HepG2 (cell line): ENCODE measurements around the gene EPB41L1. TPM values are rescaled to one million over a fixed set of nuclear protein-coding genes. Genes with fewer than 3 reads are reported as not detected.

Source experiments
- AHR ChIP-seq: IDR thresholded peaks from 2 replicates; pipeline ENCODE4 v1.6.1; 2018; ENCODE audit warnings: missing genetic modification reagents, missing compliant biosample characterization
- BCL6 ChIP-seq: IDR thresholded peaks from 2 replicates; pipeline ENCODE4 v1.6.1; 2016; ENCODE audit warnings: missing genetic modification reagents, missing compliant biosample characterization
- CBX5 ChIP-seq: sonication (generic); formaldehyde crosslinking; IDR thresholded peaks from 2 replicates; pipeline ENCODE4 v1.4.0; 2020; ENCODE audit warnings: missing genetic modification reagents, borderline replicate concordance
- HDAC6 ChIP-seq: fragments of 200-600 bp; sonication (generic); IDR thresholded peaks from 2 replicates; pipeline ENCODE4 v1.7.0; 2017; ENCODE audit warnings: mild to moderate bottlenecking, antibody characterized with exemption, low read length, low read depth
- NR2F2 ChIP-seq: IDR thresholded peaks from 2 replicates; pipeline ENCODE4 v1.6.1; 2012; ENCODE audit warnings: low read depth, inconsistent platforms, borderline replicate concordance
- POGZ ChIP-seq: sonication (generic); formaldehyde crosslinking; IDR thresholded peaks from 2 replicates; pipeline ENCODE4 v1.4.0; 2020; ENCODE audit warnings: mild to moderate bottlenecking, missing genetic modification reagents
- SIX1 ChIP-seq: sonication (generic); formaldehyde crosslinking; IDR thresholded peaks from 2 replicates; pipeline ENCODE4 v1.4.0; 2020; ENCODE audit warnings: missing genetic modification reagents, borderline replicate concordance
- SOX5 ChIP-seq: IDR thresholded peaks from 2 replicates; pipeline ENCODE4 v1.6.1; 2016; ENCODE audit warnings: borderline replicate concordance
- SPEN ChIP-seq: sonication (generic); formaldehyde crosslinking; IDR thresholded peaks from 2 replicates; pipeline ENCODE4 v1.5.1; 2020; ENCODE audit warnings: low read depth, mild to moderate bottlenecking, missing genetic modification reagents
- SYNCRIP ChIP-seq: fragments of 200-400 bp; formaldehyde crosslinking; IDR thresholded peaks from 2 replicates; pipeline ENCODE4 v1.6.1; 2018; ENCODE audit warnings: mild to moderate bottlenecking, low read depth, low read length; ENCODE audit not compliant: insufficient read depth
- ZFP62 ChIP-seq: sonication (generic); formaldehyde crosslinking; IDR thresholded peaks from 2 replicates; pipeline ENCODE4 v1.4.0; 2020; ENCODE audit warnings: missing genetic modification reagents
- ZNF30 ChIP-seq: sonication (generic); formaldehyde crosslinking; IDR thresholded peaks from 2 replicates; pipeline ENCODE4 v1.5.0; 2020; ENCODE audit warnings: mild to moderate bottlenecking, missing genetic modification reagents
- ZNF383 ChIP-seq: sonication (generic); formaldehyde crosslinking; IDR thresholded peaks from 2 replicates; pipeline ENCODE4 v1.4.0; 2020; ENCODE audit warnings: missing genetic modification reagents, mild to moderate bottlenecking, borderline replicate concordance
- ZNF446 ChIP-seq: sonication (generic); formaldehyde crosslinking; IDR thresholded peaks from 2 replicates; pipeline ENCODE4 v1.5.0; 2020; ENCODE audit warnings: mild to moderate bottlenecking, missing genetic modification reagents
- ZNF549 ChIP-seq: sonication (generic); formaldehyde crosslinking; IDR thresholded peaks from 2 replicates; pipeline ENCODE4 v1.5.0; 2020; ENCODE audit warnings: missing genetic modification reagents
- ZSCAN22 ChIP-seq: sonication (generic); formaldehyde crosslinking; IDR thresholded peaks from 2 replicates; pipeline ENCODE4 v1.4.0; 2020; ENCODE audit warnings: mild to moderate bottlenecking, missing genetic modification reagents
- polyA plus RNA-seq, 8 experiments: library from polyadenylated mRNA; depleted of rRNA in 3 of 8; stranded (reverse) in 7 of 8; unstranded in 1 of 8; fragments of >200 nt; fragmentation: Illumina TruSeq in 4 of 8; extraction: Trizol in 4 of 8; gene quantifications; 2 replicates each; pipeline versions ENCODE4 v1.2.1 to v1.2.3, GENCODE V29; 2011 to 2016; ENCODE audit warnings: low read depth in 4 of 8, missing spikeins in 1 of 8, mixed read lengths in 1 of 8; ENCODE audit not compliant: insufficient read depth in 1 of 8
- total RNA-seq, 5 experiments: library from RNA; depleted of rRNA; stranded (reverse); fragments of >200 nt; fragmentation: Illumina TruSeq; extraction: Trizol; gene quantifications; 2 replicates each; pipeline ENCODE4 v1.2.3, GENCODE V29; 2016; ENCODE audit warnings: low read depth in 1 of 5
- TF ChIP-seq, protein P1 (sequence below), 2 experiments: sonication (generic) in 1 of 2; formaldehyde crosslinking in 1 of 2; IDR thresholded peaks; 2 replicates each; pipeline versions ENCODE4 v1.5.1 to v1.6.1; 2011 to 2020; ENCODE audit warnings: borderline replicate concordance in 1 of 2, low read depth in 1 of 2, low read length in 1 of 2, mild to moderate bottlenecking in 1 of 2, missing genetic modification reagents in 1 of 2, moderate library complexity in 1 of 2
- TF ChIP-seq, protein P2 (sequence below): sonication (generic); formaldehyde crosslinking; IDR thresholded peaks from 2 replicates; pipeline ENCODE4 v1.5.0; 2020; ENCODE audit warnings: missing genetic modification reagents, mild to moderate bottlenecking, borderline replicate concordance
- TF ChIP-seq, protein P3 (sequence below): IDR thresholded peaks from 2 replicates; pipeline ENCODE4 v1.6.1; 2016; ENCODE audit warnings: mild to moderate bottlenecking
- TF ChIP-seq, protein P4 (sequence below): IDR thresholded peaks from 2 replicates; pipeline ENCODE4 v1.6.1; 2016; ENCODE audit warnings: missing genetic modification reagents, missing compliant biosample characterization

EPB41L1 gene
- total and polyA plus RNA-seq, 2 of the 13 experiments (the other 11 are each of a cell fraction or from before 2014, with no cell fraction given) = 16.7 to 39.0 TPM

DNA sequence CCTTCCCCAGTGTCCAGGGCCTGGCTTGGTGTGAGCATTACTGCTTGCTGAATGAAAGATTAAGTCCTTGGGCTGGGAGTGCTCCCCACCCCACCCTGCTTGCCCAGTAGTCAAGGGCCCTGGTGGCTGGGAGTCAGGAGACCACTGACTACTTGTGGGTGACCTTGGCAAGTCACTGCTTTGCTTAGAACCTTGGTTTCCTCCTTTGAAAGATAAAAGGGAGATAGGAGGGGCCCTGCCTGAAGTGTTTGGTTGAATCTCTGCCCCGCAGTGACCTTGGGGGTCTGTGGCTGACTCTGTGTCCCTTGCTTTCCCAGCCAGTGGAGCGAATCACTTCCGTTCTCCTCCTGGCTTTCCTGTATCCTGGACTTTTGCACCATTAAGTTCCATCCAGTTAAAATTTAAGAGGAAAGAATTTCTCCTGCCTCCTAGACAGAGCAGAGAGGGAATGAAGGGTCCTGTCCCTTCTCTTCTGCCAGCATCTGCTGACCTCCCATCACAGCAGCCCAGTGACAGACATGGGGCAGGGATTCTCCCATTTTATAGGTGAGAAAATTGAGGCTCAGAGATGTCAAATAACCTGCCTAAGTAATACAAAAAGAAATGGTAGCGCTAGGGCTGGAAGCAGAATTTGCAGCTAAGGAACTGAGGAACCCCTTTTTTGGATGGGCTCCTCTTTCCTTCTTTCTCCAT is 3.5 kb upstream of the EPB41L1 start (continued):
- TF ChIP-seq SYNCRIP (no peak), SIX1 (no peak), SPEN (CRISPR knock-in tag) (0 out of 2 replicates have a peak, but pooled peaks have one; percentile 62), HDAC6 (no peak), CBX5 (CRISPR knock-in tag) (peak; percentile 68; the same call in 1 of the 2 replicates), ZSCAN22 (CRISPR knock-in tag) (no peak), ZNF446 (CRISPR knock-in tag) (no peak; the same call in 1 of the 2 replicates), ZNF383 (no peak), SOX5 (CRISPR knock-in tag) (peak; percentile 67), NR2F2 (no peak), BCL6 (CRISPR knock-in tag) (peak; percentile 56; the same call in 1 of the 2 replicates), ZNF30 (CRISPR knock-in tag) (no peak), ZNF549 (no peak), AHR (peak; percentile 24), ZFP62 (CRISPR knock-in tag) (no peak), POGZ (CRISPR knock-in tag) (no peak; the same call in 1 of the 2 replicates)
- TF ChIP-seq, protein P1, sequence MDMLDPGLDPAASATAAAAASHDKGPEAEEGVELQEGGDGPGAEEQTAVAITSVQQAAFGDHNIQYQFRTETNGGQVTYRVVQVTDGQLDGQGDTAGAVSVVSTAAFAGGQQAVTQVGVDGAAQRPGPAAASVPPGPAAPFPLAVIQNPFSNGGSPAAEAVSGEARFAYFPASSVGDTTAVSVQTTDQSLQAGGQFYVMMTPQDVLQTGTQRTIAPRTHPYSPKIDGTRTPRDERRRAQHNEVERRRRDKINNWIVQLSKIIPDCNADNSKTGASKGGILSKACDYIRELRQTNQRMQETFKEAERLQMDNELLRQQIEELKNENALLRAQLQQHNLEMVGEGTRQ (IDR thresholded peaks at IDR 0.05; ENCODE audit: low read depth, low read length) = no peak
- TF ChIP-seq, protein P1 (CRISPR knock-in tag; IDR thresholded peaks at IDR 0.05; ENCODE audit: borderline replicate concordance) = no peak
- TF ChIP-seq, protein P2, sequence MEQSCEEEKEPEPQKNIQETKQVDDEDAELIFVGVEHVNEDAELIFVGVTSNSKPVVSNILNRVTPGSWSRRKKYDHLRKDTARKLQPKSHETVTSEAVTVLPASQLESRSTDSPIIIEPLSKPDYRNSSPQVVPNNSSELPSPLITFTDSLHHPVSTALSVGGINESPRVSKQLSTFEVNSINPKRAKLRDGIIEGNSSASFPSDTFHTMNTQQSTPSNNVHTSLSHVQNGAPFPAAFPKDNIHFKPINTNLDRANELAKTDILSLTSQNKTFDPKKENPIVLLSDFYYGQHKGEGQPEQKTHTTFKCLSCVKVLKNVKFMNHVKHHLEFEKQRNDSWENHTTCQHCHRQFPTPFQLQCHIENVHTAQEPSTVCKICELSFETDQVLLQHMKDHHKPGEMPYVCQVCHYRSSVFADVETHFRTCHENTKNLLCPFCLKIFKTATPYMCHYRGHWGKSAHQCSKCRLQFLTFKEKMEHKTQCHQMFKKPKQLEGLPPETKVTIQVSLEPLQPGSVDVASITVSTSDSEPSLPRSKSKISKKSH (CRISPR knock-in tag) = peak; percentile 62; the same call in 1 of the 2 replicates
- TF ChIP-seq, protein P3, sequence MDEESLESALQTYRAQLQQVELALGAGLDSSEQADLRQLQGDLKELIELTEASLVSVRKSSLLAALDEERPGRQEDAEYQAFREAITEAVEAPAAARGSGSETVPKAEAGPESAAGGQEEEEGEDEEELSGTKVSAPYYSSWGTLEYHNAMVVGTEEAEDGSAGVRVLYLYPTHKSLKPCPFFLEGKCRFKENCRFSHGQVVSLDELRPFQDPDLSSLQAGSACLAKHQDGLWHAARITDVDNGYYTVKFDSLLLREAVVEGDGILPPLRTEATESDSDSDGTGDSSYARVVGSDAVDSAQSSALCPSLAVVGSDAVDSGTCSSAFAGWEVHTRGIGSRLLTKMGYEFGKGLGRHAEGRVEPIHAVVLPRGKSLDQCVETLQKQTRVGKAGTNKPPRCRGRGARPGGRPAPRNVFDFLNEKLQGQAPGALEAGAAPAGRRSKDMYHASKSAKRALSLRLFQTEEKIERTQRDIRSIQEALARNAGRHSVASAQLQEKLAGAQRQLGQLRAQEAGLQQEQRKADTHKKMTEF = peak; percentile 77
- TF ChIP-seq, protein P4, sequence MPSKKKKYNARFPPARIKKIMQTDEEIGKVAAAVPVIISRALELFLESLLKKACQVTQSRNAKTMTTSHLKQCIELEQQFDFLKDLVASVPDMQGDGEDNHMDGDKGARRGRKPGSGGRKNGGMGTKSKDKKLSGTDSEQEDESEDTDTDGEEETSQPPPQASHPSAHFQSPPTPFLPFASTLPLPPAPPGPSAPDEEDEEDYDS (CRISPR knock-in tag) = peak; percentile 35; the same call in 1 of the 2 replicates
